ENCODE data around the gene ABCC2. TPM values are rescaled to one million over a fixed set of nuclear protein-coding genes. Genes with fewer than 3 reads are reported as not detected.

The ABCC2 gene
- total and polyA plus RNA-seq, 2 of the 4 experiments (the other 2 are of a cell fraction) = 0.21 to 0.36 TPM

DNA sequence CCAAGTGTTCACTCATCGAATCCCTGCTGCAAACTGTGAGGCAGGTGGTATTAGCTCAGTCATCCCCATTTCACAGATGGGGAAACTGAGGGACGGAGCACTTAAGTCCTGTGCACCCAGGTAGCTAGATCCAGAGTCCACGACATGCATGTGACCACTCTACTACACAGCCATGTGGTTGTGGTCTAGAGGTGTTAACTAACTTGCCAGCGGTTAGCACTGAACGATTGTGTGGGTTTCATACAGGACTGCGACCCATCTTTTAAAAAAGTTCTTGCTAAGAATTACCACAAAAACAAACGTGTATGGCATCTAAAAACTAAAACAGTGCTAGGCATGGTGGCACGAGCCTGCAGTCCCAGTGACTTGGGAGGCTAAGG, 16.1 kb upstream of the ABCC2 start:
- Histone ChIP-seq H3K4ac (ENCODE audit: low read depth, low read length) (no peak overlapping the region), H2BK20ac (ENCODE audit: low read depth, low read length) (no peak overlapping the region), H2BK120ac (ENCODE audit: low read depth, low read length) (no peak overlapping the region), H3K27ac (ENCODE audit: insufficient read depth, low read length) (no peak overlapping the region), H4K91ac (ENCODE audit: insufficient read depth, low read depth, low read length) (no peak overlapping the region), H3K79me1 (ENCODE audit: low read depth in 1 of 2, low read length in 2 of 2) (no peaks in the 10 kb centered on the region), H3K4me3 (ENCODE audit: insufficient read depth, low read depth, low read length) (no peak overlapping the region), H2AK5ac (ENCODE audit: low read depth, low read length) (no peak overlapping the region), H4K20me1 (ENCODE audit: insufficient read depth, low read length) (no peaks in the 10 kb centered on the region), H3K14ac (replicated peaks; ENCODE audit: low read depth, low read length) (no peak overlapping the region), H2BK5ac (ENCODE audit: low read depth, low read length, poor library complexity, severe bottlenecking) (no peak overlapping the region), H2BK15ac (ENCODE audit: low read depth, low read length) (no peak overlapping the region; the same call in 2 of the 3 replicates), H2AFZ (replicated peaks; ENCODE audit: low read length, poor library complexity) (no peak overlapping the region), H4K5ac (ENCODE audit: low read depth, low read length) (no peak overlapping the region), H3K9ac (ENCODE audit: low read depth, low read length) (no peak overlapping the region), H3K18ac (ENCODE audit: low read depth, low read length) (no peak overlapping the region), H3K9me1 (ENCODE audit: insufficient read depth, low read length) (no peaks in the 10 kb centered on the region), H4K8ac (ENCODE audit: low read depth in 2 of 2, low read length in 2 of 2) (no peak overlapping the region), H3K4me2 (ENCODE audit: low read depth, low read length) (no peak overlapping the region), H3K36me3 (ENCODE audit: control insufficient read depth, insufficient read depth, low read length) (no peaks in the 10 kb centered on the region), H2AK9ac (replicated peaks; ENCODE audit: low read depth, low read length, poor library complexity) (no peak overlapping the region), H3K23ac (ENCODE audit: low read depth, low read length) (no peak overlapping the region), H3K56ac (ENCODE audit: extremely low read depth, insufficient read depth, low read length) (no peak overlapping the region), H3K27me3 (ENCODE audit: control insufficient read depth, insufficient read depth, low read length) (no peaks in the 10 kb centered on the region), H3K9me3 (ENCODE audit: control insufficient read depth, insufficient read depth, low read length) (no peaks in the 10 kb centered on the region), H3K4me1 (ENCODE audit: control insufficient read depth, insufficient read depth, low read length) (peaks cover 4% of the 10 kb centered on the region; the same call in 1 of the 2 replicates)
- in situ Hi-C loops (cut with MboI; ENCODE audit: low sequenced_read_pairs) (no loop called here), dilution Hi-C loops (cut with HindIII; ENCODE audit: low sequenced_read_pairs, unreplicated experiment) (no loop called here), intact Hi-C loops (cut with micrococcal nuclease) (no loop called here)
- TF ChIP-seq CHD1 (IDR thresholded peaks at IDR 0.05; ENCODE audit: low read depth, low read length) (no peak), MAFK (IDR thresholded peaks at IDR 0.05; ENCODE audit: low read depth, low read length) (no peak), POLR2A (IDR thresholded peaks at IDR 0.05; ENCODE audit: low read depth, low read length) (no peak), BHLHE40 (IDR thresholded peaks at IDR 0.05; ENCODE audit: low read depth, low read length) (no peak), CEBPB (IDR thresholded peaks at IDR 0.05; ENCODE audit: low read depth, low read length) (no peak), FOS (IDR thresholded peaks at IDR 0.05; ENCODE audit: low read depth, low read length) (no peak), RCOR1 (IDR thresholded peaks at IDR 0.05; ENCODE audit: insufficient replicate concordance, low read length) (no peak), RAD21 (IDR thresholded peaks at IDR 0.05; ENCODE audit: low read length) (no peak), SMC3 (IDR thresholded peaks at IDR 0.05; ENCODE audit: low read depth, low read length) (no peak), RFX5 (IDR thresholded peaks at IDR 0.05; ENCODE audit: low read depth, low read length) (no peak), NFE2L2 (IDR thresholded peaks at IDR 0.05; ENCODE audit: low read depth, low read length) (no peak), MAZ (IDR thresholded peaks at IDR 0.05; ENCODE audit: borderline replicate concordance, low read depth, low read length) (no peak), MXI1 (IDR thresholded peaks at IDR 0.05; ENCODE audit: borderline replicate concordance, low read depth, low read length) (no peak)
- TF ChIP-seq, protein P1, sequence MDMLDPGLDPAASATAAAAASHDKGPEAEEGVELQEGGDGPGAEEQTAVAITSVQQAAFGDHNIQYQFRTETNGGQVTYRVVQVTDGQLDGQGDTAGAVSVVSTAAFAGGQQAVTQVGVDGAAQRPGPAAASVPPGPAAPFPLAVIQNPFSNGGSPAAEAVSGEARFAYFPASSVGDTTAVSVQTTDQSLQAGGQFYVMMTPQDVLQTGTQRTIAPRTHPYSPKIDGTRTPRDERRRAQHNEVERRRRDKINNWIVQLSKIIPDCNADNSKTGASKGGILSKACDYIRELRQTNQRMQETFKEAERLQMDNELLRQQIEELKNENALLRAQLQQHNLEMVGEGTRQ (IDR thresholded peaks at IDR 0.05; ENCODE audit: low read depth, low read length) = no peak
- TF ChIP-seq, protein P2, sequence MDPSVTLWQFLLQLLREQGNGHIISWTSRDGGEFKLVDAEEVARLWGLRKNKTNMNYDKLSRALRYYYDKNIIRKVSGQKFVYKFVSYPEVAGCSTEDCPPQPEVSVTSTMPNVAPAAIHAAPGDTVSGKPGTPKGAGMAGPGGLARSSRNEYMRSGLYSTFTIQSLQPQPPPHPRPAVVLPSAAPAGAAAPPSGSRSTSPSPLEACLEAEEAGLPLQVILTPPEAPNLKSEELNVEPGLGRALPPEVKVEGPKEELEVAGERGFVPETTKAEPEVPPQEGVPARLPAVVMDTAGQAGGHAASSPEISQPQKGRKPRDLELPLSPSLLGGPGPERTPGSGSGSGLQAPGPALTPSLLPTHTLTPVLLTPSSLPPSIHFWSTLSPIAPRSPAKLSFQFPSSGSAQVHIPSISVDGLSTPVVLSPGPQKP (IDR thresholded peaks at IDR 0.05; ENCODE audit: borderline replicate concordance, low read depth, low read length) = no peak
- TF ChIP-seq, protein P3, sequence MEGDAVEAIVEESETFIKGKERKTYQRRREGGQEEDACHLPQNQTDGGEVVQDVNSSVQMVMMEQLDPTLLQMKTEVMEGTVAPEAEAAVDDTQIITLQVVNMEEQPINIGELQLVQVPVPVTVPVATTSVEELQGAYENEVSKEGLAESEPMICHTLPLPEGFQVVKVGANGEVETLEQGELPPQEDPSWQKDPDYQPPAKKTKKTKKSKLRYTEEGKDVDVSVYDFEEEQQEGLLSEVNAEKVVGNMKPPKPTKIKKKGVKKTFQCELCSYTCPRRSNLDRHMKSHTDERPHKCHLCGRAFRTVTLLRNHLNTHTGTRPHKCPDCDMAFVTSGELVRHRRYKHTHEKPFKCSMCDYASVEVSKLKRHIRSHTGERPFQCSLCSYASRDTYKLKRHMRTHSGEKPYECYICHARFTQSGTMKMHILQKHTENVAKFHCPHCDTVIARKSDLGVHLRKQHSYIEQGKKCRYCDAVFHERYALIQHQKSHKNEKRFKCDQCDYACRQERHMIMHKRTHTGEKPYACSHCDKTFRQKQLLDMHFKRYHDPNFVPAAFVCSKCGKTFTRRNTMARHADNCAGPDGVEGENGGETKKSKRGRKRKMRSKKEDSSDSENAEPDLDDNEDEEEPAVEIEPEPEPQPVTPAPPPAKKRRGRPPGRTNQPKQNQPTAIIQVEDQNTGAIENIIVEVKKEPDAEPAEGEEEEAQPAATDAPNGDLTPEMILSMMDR (conservative IDR thresholded peaks at IDR 0.05; ENCODE audit: low read depth, low read length) = no peak
- ChIA-PET POLR2A (ENCODE audit: unreplicated experiment) (no interaction called here), CTCF (no interaction called here)
- ATAC-seq (ENCODE audit: low read depth) (no peak), DNase-seq (no peak)
- no CpG with 5 or more reads among the region's 8 CpGs for WGBS, 2 experiments (ENCODE audit: extremely low coverage in 2 of 2, insufficient read length in 1 of 2)
- BruUV-seq (replicated peaks) = no TSS peak

Measured in IMR-90 (cell line).